Cardiac muscle cell (in vitro differentiated cells and primary cell): ENCODE measurements around the gene DLX6. TPM values are rescaled to one million over a fixed set of nuclear protein-coding genes. Genes with fewer than 3 reads are reported as not detected.

ENCODE experiments used
- DNase-seq, 2 donors: peaks; one replicate each; pipeline versions ENCODE4 v3.0.0 to v3.0.0-alpha.2; 2010 to 2017; ENCODE audit warnings: low read depth in 1 of 2, low spot score in 1 of 2
- H3K27ac ChIP-seq: fragments of 200-600 bp; sonication (generic); 2 replicates; pipeline ENCODE4 v1.5.1; 2016
- H3K27me3 ChIP-seq: fragments of 200-600 bp; sonication (generic); 2 replicates; pipeline ENCODE4 v1.6.0; 2016; ENCODE audit warnings: control low read depth
- H3K36me3 ChIP-seq: fragments of 200-600 bp; sonication (generic); 2 replicates; pipeline ENCODE4 v1.5.1; 2016; ENCODE audit warnings: control low read depth
- H3K4me1 ChIP-seq: fragments of 200-600 bp; sonication (generic); 2 replicates; pipeline ENCODE4 v1.8.1; 2017; ENCODE audit warnings: low read depth, mild to moderate bottlenecking, mixed run types
- H3K4me3 ChIP-seq: fragments of 200-600 bp; sonication (generic); 2 replicates; pipeline ENCODE4 v1.5.1; 2016; ENCODE audit warnings: mild to moderate bottlenecking
- H3K9me3 ChIP-seq: fragments of 200-600 bp; sonication (generic); 2 replicates; pipeline ENCODE4 v1.5.1; 2017; ENCODE audit warnings: low read depth, mild to moderate bottlenecking, control low read depth
- CTCF ChIP-seq: IDR thresholded peaks from 2 replicates; pipeline ENCODE4 v1.5.1; 2012; ENCODE audit warnings: low read depth, mild to moderate bottlenecking, low read length
- polyA plus RNA-seq: library from polyadenylated mRNA; unstranded; fragments of >200 nt; fragmentation: Nextera tagmentation; extraction: Ambion mirVana; gene quantifications from 2 replicates; pipeline ENCODE4 v1.2.1, GENCODE V29; 2016
- total RNA-seq: library from RNA; depleted of rRNA; stranded (reverse); fragments of >200 nt; gene quantifications from 2 replicates; pipeline ENCODE4 v1.2.3, GENCODE V29; 2016

Gene DLX6
- total and polyA plus RNA-seq, 2 experiments from 2014 or later, result not detected

- H3K36me3 ChIP-seq, result no peaks in the 10 kb centered on the region
- TF ChIP-seq CTCF, result no peak
- no peak for DNase-seq
- H3K27me3 ChIP-seq, result peaks cover 100% of the 10 kb centered on the region
- no peak overlapping the region for H3K27ac ChIP-seq
- no peaks in the 10 kb centered on the region for H3K4me1 ChIP-seq
- no peaks in the 10 kb centered on the region for H3K9me3 ChIP-seq
- peak overlapping the region; percentile 37 for H3K4me3 ChIP-seq
These were observed 838 bp upstream of the DLX6 start for GRCh38 chr7:97004247-97005182.

GRCh38 chr7:97006055-97006815 lies 882 bp downstream of the DLX6 start:
- H3K4me1 ChIP-seq, result no peaks in the 10 kb centered on the region
- peak overlapping the region; percentile 37 for H3K4me3 ChIP-seq
- no peaks in the 10 kb centered on the region for H3K9me3 ChIP-seq
- TF ChIP-seq CTCF, result no peak
- H3K27ac ChIP-seq, result no peak overlapping the region
- peak; percentile 51 to 75 for DNase-seq
- H3K27me3 ChIP-seq, result peaks cover 100% of the 10 kb centered on the region
- H3K36me3 ChIP-seq, result no peaks in the 10 kb centered on the region

GRCh38 chr7:97006816-97007582 lies 1.6 kb downstream of the DLX6 start:
- H3K9me3 ChIP-seq, result no peaks in the 10 kb centered on the region
- no peak for DNase-seq

DNA sequence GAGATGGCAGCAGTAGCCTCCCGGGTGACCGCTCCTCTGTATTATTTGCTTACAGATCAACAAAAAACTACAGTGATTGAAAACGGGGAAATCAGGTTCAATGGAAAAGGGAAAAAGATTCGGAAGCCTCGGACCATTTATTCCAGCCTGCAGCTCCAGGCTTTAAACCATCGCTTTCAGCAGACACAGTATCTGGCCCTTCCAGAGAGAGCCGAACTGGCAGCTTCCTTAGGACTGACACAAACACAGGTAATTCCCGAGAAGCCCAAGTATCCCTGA lies 2.2 kb downstream of the DLX6 start:
- H3K27me3 ChIP-seq, result peaks cover 100% of the 10 kb centered on the region
- TF ChIP-seq CTCF, result no peak
- DNase-seq, result no peak
- no peaks in the 10 kb centered on the region for H3K4me1 ChIP-seq
- H3K4me3 ChIP-seq, result no peak overlapping the region
- no peaks in the 10 kb centered on the region for H3K9me3 ChIP-seq
- H3K27ac ChIP-seq, result no peak overlapping the region
- H3K36me3 ChIP-seq, result no peaks in the 10 kb centered on the region

More at GRCh38 chr7:97006816-97007582, 1.6 kb downstream of the DLX6 start:
- Histone ChIP-seq H3K27ac (no peak overlapping the region), H3K4me1 (no peaks in the 10 kb centered on the region), H3K4me3 (peak overlapping the region; percentile 37), H3K36me3 (no peaks in the 10 kb centered on the region), H3K27me3 (peaks cover 100% of the 10 kb centered on the region)
- no peak for TF ChIP-seq CTCF

DNA sequence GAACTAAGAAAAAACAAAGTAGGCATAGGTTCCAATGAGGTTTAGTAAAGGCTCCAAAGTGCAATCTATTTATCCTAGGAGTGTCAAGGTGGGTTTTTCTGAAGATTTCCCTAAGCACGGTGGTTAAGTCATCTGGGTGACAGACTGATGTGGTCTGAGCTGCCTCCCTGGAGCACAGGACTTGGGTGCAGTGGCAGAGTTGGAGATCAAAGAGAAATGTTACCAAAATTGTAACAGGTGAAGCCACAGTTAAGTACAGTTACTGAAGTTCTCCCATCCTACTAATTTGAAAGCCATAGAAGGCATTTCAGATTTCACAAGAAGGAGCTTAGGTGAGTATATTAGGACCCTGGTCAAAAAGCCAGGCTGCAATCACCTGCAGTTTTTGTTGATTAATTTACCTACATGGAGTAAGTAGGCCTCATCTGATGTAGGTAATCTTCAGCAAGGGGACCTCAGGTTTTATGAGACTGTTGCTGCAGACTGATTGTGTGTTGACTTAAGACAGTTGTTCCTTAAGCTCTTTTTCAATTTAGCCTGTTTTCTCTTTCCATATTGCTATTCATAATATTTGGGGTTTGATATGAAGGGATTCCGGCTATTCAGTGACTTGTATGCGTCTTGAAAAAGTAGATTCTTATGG lies 3.0 kb downstream of the DLX6 start:
- H3K4me3 ChIP-seq, result no peak overlapping the region
- no peak overlapping the region for H3K27ac ChIP-seq
- H3K27me3 ChIP-seq, result peaks cover 100% of the 10 kb centered on the region
- no peak for DNase-seq
- no peak for TF ChIP-seq CTCF
- H3K36me3 ChIP-seq, result no peaks in the 10 kb centered on the region
- no peaks in the 10 kb centered on the region for H3K4me1 ChIP-seq
- H3K9me3 ChIP-seq, result no peaks in the 10 kb centered on the region
